GM23338 (cell line): ENCODE results near the gene RIMS4. TPM values are rescaled to one million over a fixed set of nuclear protein-coding genes. Genes with fewer than 3 reads are reported as not detected.

Experiments used
- ATAC-seq: fragments of 200-7000 bp; cut with Tn5 transposase; 3 replicates; pipeline ENCODE4 v1.9.1; 2020
- DNase-seq: peaks from one replicate; pipeline ENCODE4 v3.0.0-alpha.2; 2015; ENCODE audit warnings: low spot score
- H2AFZ ChIP-seq: fragments of 200-600 bp; sonication (generic); 2 replicates; pipeline ENCODE4 v1.8.0; 2016; ENCODE audit warnings: antibody characterized with exemption, mild to moderate bottlenecking, moderate library complexity
- H3F3A ChIP-seq: fragments of 200-600 bp; sonication (generic); replicated peaks from 2 replicates; pipeline ENCODE4 v1.8.0; 2017; ENCODE audit warnings: antibody characterized with exemption, mixed run types, low read depth
- H3K27ac ChIP-seq: fragments of 200-600 bp; sonication (generic); 2 replicates; pipeline ENCODE4 v1.6.1; 2016; ENCODE audit warnings: low read depth
- H3K27me3 ChIP-seq: fragments of 200-600 bp; sonication (generic); 2 replicates; pipeline ENCODE4 v1.8.0; 2016; ENCODE audit warnings: mild to moderate bottlenecking, mixed run types, moderate library complexity; ENCODE audit not compliant: insufficient read depth
- H3K36me3 ChIP-seq: fragments of 200-600 bp; sonication (generic); 2 replicates; pipeline ENCODE4 v1.8.0; 2016; ENCODE audit warnings: mild to moderate bottlenecking; ENCODE audit not compliant: insufficient read depth
- H3K4me1 ChIP-seq: fragments of 200-600 bp; sonication (generic); 2 replicates; pipeline ENCODE4 v1.8.0; 2016; ENCODE audit warnings: mild to moderate bottlenecking, moderate library complexity; ENCODE audit not compliant: insufficient read depth
- H3K4me2 ChIP-seq: fragments of 200-600 bp; sonication (generic); 2 replicates; pipeline ENCODE4 v1.7.1; 2017; ENCODE audit warnings: mixed run types
- H3K4me3 ChIP-seq: fragments of 200-600 bp; sonication (generic); 2 replicates; pipeline ENCODE4 v1.6.1; 2016; ENCODE audit warnings: mixed run types
- H3K79me2 ChIP-seq: fragments of 200-600 bp; sonication (generic); replicated peaks from 2 replicates; pipeline ENCODE4 v1.8.0; 2017; ENCODE audit warnings: mild to moderate bottlenecking; ENCODE audit not compliant: insufficient read depth
- H3K9me2 ChIP-seq: fragments of 200-600 bp; sonication (generic); 2 replicates; pipeline ENCODE4 v1.8.0; 2017; ENCODE audit not compliant: insufficient read depth
- H4K20me1 ChIP-seq: fragments of 200-600 bp; sonication (generic); replicated peaks from 2 replicates; pipeline ENCODE4 v1.8.0; 2017; ENCODE audit warnings: mild to moderate bottlenecking; ENCODE audit not compliant: insufficient read depth
- H3K27ac Mint-ChIP-seq: 2 replicates; pipeline ENCODE4 v1.8.0; 2020; ENCODE audit warnings: inconsistent platforms, mild to moderate bottlenecking, moderate library complexity, mixed read lengths
- H3K27me3 Mint-ChIP-seq: 3 replicates; pipeline ENCODE4 v1.8.0; 2022; ENCODE audit warnings: low read depth, mild to moderate bottlenecking, moderate library complexity, mixed read lengths, inconsistent platforms; ENCODE audit not compliant: insufficient read depth, poor library complexity
- H3K36me3 Mint-ChIP-seq: 3 replicates; pipeline ENCODE4 v1.8.0; 2021; ENCODE audit warnings: low read depth, mild to moderate bottlenecking, inconsistent platforms, moderate library complexity, mixed read lengths
- H3K4me1 Mint-ChIP-seq: 3 replicates; pipeline ENCODE4 v1.8.0; 2020; ENCODE audit warnings: mild to moderate bottlenecking, inconsistent platforms, mixed read lengths
- H3K4me3 Mint-ChIP-seq: 3 replicates; pipeline ENCODE4 v1.8.0; 2021; ENCODE audit warnings: moderate library complexity, mild to moderate bottlenecking, inconsistent platforms, mixed read lengths
- H3K9me3 Mint-ChIP-seq: 3 replicates; pipeline ENCODE4 v1.8.0; 2020; ENCODE audit warnings: moderate library complexity, mild to moderate bottlenecking, inconsistent platforms, mixed read lengths
- CREB1 ChIP-seq: fragments of 250-450 bp; sonication (Bioruptor Pico); IDR thresholded peaks from 2 replicates; pipeline ENCODE4 v1.5.0; 2020; ENCODE audit warnings: low read depth, mild to moderate bottlenecking, moderate library complexity
- EZH2 ChIP-seq: fragments of 200-600 bp; sonication (generic); IDR thresholded peaks from one replicate; pipeline ENCODE4 v1.8.0; 2017; ENCODE audit warnings: antibody characterized with exemption, mild to moderate bottlenecking, low read depth; ENCODE audit not compliant: unreplicated experiment
- JUNB ChIP-seq: IDR thresholded peaks from one replicate; pipeline ENCODE4 v1.6.1; 2016; ENCODE audit warnings: antibody characterized with exemption; ENCODE audit not compliant: unreplicated experiment
- NANOG ChIP-seq: IDR thresholded peaks from 2 replicates; pipeline ENCODE4 v1.6.1; 2016; ENCODE audit warnings: antibody characterized with exemption, borderline replicate concordance
- POLR2AphosphoS5 ChIP-seq: IDR thresholded peaks from 2 replicates; pipeline ENCODE4 v1.6.1; 2016; ENCODE audit warnings: antibody characterized with exemption, low read depth
- STAT1 ChIP-seq: IDR thresholded peaks from one replicate; pipeline ENCODE4 v1.6.1; 2016; ENCODE audit warnings: antibody characterized with exemption; ENCODE audit not compliant: unreplicated experiment
- ZNF114 ChIP-seq: fragments of 250-450 bp; sonication (Bioruptor Pico); IDR thresholded peaks from 2 replicates; pipeline ENCODE4 v1.5.0; 2020; ENCODE audit warnings: mild to moderate bottlenecking, moderate library complexity
- ZNF331 ChIP-seq: fragments of 250-450 bp; sonication (Bioruptor Pico); IDR thresholded peaks from 2 replicates; pipeline ENCODE4 v1.5.0; 2020; ENCODE audit warnings: low read depth, mild to moderate bottlenecking, moderate library complexity
- polyA plus RNA-seq: library from polyadenylated mRNA; unstranded; fragments of >200 nt; fragmentation: Nextera tagmentation; extraction: Ambion mirVana; gene quantifications from 2 replicates; pipeline ENCODE4 v1.2.1, GENCODE V29; 2016
- total RNA-seq: library from RNA; depleted of rRNA; stranded (reverse); fragments of >200 nt; shearing (Covaris generic); gene quantifications from 2 replicates; pipeline ENCODE4 v1.2.3, GENCODE V29; 2014
- TF ChIP-seq, protein P1 (sequence below): IDR thresholded peaks from 2 replicates; pipeline ENCODE4 v1.6.1; 2016; ENCODE audit warnings: antibody characterized with exemption
- TF ChIP-seq, protein P2 (sequence below), 2 experiments: fragments of 200-600 bp in 1 of 2; sonication (generic) in 1 of 2; conservative IDR thresholded peaks; 2 replicates each; pipeline versions ENCODE4 v1.5.1 to v1.6.1; 2016 to 2017; ENCODE audit warnings: antibody characterized with exemption in 2 of 2, low read depth in 2 of 2, mild to moderate bottlenecking in 2 of 2, moderate library complexity in 1 of 2
- TF ChIP-seq, protein P3 (sequence below): IDR thresholded peaks from one replicate; pipeline ENCODE4 v1.6.1; 2018; ENCODE audit warnings: antibody characterized with exemption; ENCODE audit not compliant: unreplicated experiment

RIMS4 gene
- total and polyA plus RNA-seq, 2 experiments from 2014 or later: 3.5 to 39.7 TPM

DNA sequence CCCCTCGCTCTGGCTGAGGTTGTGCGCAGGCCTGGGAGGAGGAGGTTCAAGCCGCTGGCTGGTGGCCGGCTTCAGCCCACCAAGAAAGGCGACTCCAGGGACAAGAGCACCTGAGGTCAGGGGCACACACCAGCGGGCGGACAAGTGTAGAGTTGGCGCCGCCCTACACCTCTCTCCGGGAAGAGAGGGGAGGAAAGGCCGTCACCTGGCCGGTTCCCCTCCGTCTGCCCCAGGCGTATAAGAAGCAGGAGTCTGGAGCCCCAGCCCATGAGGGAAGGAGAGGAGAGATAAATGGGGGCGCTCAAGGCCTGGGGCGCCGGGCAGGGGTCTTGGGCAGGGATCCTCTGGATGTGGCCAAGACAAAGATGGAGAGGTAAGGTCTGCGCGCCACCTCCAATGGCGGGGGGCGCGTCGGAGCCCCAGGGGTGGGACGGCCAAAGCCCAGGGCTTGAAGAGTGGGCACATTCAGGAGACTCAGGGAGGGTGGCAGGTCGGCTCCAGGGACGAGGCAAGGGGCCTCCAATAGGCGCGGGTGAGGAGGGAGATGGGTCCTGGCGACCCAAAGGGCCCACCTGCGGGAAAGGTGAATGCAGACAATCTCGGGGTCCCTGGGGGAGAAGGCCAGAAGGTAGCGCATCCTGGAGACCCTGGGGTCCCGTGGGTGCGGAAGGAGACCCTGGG lies 826 bp downstream of the RIMS4 start (continued):
- TF ChIP-seq POLR2AphosphoS5 (no peak), EZH2 (no peak), STAT1 (no peak), JUNB (no peak), ZNF114 (CRISPR knock-in tag) (no peak), CREB1 (CRISPR knock-in tag) (no peak)
- TF ChIP-seq, protein P1, sequence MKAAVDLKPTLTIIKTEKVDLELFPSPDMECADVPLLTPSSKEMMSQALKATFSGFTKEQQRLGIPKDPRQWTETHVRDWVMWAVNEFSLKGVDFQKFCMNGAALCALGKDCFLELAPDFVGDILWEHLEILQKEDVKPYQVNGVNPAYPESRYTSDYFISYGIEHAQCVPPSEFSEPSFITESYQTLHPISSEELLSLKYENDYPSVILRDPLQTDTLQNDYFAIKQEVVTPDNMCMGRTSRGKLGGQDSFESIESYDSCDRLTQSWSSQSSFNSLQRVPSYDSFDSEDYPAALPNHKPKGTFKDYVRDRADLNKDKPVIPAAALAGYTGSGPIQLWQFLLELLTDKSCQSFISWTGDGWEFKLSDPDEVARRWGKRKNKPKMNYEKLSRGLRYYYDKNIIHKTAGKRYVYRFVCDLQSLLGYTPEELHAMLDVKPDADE: no peak
- TF ChIP-seq, protein P2, sequence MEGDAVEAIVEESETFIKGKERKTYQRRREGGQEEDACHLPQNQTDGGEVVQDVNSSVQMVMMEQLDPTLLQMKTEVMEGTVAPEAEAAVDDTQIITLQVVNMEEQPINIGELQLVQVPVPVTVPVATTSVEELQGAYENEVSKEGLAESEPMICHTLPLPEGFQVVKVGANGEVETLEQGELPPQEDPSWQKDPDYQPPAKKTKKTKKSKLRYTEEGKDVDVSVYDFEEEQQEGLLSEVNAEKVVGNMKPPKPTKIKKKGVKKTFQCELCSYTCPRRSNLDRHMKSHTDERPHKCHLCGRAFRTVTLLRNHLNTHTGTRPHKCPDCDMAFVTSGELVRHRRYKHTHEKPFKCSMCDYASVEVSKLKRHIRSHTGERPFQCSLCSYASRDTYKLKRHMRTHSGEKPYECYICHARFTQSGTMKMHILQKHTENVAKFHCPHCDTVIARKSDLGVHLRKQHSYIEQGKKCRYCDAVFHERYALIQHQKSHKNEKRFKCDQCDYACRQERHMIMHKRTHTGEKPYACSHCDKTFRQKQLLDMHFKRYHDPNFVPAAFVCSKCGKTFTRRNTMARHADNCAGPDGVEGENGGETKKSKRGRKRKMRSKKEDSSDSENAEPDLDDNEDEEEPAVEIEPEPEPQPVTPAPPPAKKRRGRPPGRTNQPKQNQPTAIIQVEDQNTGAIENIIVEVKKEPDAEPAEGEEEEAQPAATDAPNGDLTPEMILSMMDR (conservative IDR thresholded peaks at IDR 0.05; ENCODE audit: low read depth in 2 of 2): no peak; a peak in 1 of 4 replicates
- TF ChIP-seq, protein P3, sequence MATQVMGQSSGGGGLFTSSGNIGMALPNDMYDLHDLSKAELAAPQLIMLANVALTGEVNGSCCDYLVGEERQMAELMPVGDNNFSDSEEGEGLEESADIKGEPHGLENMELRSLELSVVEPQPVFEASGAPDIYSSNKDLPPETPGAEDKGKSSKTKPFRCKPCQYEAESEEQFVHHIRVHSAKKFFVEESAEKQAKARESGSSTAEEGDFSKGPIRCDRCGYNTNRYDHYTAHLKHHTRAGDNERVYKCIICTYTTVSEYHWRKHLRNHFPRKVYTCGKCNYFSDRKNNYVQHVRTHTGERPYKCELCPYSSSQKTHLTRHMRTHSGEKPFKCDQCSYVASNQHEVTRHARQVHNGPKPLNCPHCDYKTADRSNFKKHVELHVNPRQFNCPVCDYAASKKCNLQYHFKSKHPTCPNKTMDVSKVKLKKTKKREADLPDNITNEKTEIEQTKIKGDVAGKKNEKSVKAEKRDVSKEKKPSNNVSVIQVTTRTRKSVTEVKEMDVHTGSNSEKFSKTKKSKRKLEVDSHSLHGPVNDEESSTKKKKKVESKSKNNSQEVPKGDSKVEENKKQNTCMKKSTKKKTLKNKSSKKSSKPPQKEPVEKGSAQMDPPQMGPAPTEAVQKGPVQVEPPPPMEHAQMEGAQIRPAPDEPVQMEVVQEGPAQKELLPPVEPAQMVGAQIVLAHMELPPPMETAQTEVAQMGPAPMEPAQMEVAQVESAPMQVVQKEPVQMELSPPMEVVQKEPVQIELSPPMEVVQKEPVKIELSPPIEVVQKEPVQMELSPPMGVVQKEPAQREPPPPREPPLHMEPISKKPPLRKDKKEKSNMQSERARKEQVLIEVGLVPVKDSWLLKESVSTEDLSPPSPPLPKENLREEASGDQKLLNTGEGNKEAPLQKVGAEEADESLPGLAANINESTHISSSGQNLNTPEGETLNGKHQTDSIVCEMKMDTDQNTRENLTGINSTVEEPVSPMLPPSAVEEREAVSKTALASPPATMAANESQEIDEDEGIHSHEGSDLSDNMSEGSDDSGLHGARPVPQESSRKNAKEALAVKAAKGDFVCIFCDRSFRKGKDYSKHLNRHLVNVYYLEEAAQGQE: no peak

DNA sequence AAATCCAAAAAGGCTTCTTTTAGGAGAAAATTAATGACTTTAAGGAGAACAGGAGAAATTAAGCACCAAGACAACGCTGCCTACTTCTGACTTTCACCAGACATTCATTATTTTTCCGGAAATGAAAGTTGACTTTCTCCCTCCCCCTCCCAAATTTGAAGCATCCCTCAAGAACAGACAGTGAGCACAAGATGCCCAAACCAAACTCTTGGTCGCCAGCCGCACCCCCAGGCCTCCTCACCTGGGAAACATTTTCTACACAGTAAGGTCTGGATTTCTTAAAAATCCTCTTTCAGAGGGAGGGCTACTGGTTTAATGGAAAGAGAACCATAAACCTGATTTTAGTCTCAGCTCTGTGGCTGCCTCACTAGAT lies 2.7 kb downstream of the RIMS4 start:
- H3K4me2 ChIP-seq: no peak overlapping the region
- Mint-ChIP-seq H3K4me3 (no peak overlapping the region; the same call in 2 of the 3 replicates), H3K27ac (no peak overlapping the region), H3K36me3 (no peaks in the 10 kb centered on the region; the same call in 2 of the 3 replicates), H3K27me3 (peaks cover 29% of the 10 kb centered on the region), H3K4me1 (peaks cover 33% of the 10 kb centered on the region), H3K9me3 (no peaks in the 10 kb centered on the region)
- H3K4me3 ChIP-seq: no peak overlapping the region
- H3F3A ChIP-seq: 0 out of 2 replicates have a peak, but pooled peaks cover 5% of the 10 kb centered on the region
- H3K36me3 ChIP-seq: no peaks in the 10 kb centered on the region
- no peak for DNase-seq
- H3K27ac ChIP-seq: no peak overlapping the region
- ATAC-seq: no peak
- peaks cover 42% of the 10 kb centered on the region for H3K27me3 ChIP-seq
- peaks cover 40% of the 10 kb centered on the region for H4K20me1 ChIP-seq
- TF ChIP-seq POLR2AphosphoS5 (no peak), NANOG (no peak), ZNF331 (CRISPR knock-in tag) (no peak), JUNB (no peak), ZNF114 (CRISPR knock-in tag) (no peak)
- TF ChIP-seq, protein P2 (conservative IDR thresholded peaks at IDR 0.05; ENCODE audit: low read depth in 2 of 2): no peak
- TF ChIP-seq, protein P3: no peak
- TF ChIP-seq, protein P1: no peak
- H3K9me2 ChIP-seq: no peaks in the 10 kb centered on the region
- no peak overlapping the region for H2AFZ ChIP-seq
- H3K4me1 ChIP-seq: peaks cover 24% of the 10 kb centered on the region
- peaks cover 40% of the 10 kb centered on the region for H3K79me2 ChIP-seq
